Fibroblast of mammary gland (primary cell): ENCODE data around the gene TMPRSS11A.

Experiments used
- DNase-seq: peaks from one replicate; pipeline ENCODE4 v3.0.0-alpha.2; 2010; ENCODE audit warnings: low read depth
- H3K4me3 ChIP-seq: 2 replicates; pipeline ENCODE4 v1.5.1; 2011; ENCODE audit warnings: low read depth, mild to moderate bottlenecking, low read length, moderate library complexity; ENCODE audit not compliant: control insufficient read depth
- CTCF ChIP-seq: conservative IDR thresholded peaks from 2 replicates; pipeline ENCODE4 v1.5.1; 2011; ENCODE audit warnings: low read depth, low read length, inconsistent platforms; ENCODE audit not compliant: control insufficient read depth, insufficient read depth

Gene TMPRSS11A

GRCh38 chr4:67909905-67910584 is 53.2 kb downstream of the TMPRSS11A start:
- DNase-seq: peak; percentile 43
- peak; percentile 63 for TF ChIP-seq CTCF
- no peak overlapping the region for H3K4me3 ChIP-seq

GRCh38 chr4:67907650-67908049 is 55.6 kb downstream of the TMPRSS11A start:
- TF ChIP-seq CTCF: no peak
- H3K4me3 ChIP-seq: no peak overlapping the region
- no peak for DNase-seq

GRCh38 chr4:67899096-67899495 is 64.2 kb downstream of the TMPRSS11A start:
- no peak for TF ChIP-seq CTCF
- no peak for DNase-seq

DNA sequence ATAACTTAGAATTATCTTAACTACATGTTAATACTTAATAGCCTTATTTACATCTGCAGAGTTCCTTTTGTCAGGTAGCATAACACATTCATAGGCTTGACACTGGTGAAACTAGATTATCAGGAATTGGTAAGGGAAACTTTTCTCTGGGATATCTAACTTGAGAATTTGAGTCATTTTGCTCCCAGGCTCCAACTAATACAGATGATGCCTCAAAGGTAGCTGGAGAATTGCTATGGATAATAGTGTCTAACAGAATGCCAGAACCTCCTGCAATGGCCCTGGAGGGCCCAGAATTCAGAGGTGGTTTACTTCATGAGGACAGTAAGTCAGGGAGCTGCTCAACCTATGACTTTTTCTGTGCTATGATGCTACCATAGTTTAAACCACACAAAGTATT is 65.6 kb downstream of the TMPRSS11A start:
- no peak overlapping the region for H3K4me3 ChIP-seq
- DNase-seq: no peak
- TF ChIP-seq CTCF: no peak

More at GRCh38 chr4:67899096-67899495, 64.2 kb downstream of the TMPRSS11A start:
- no peak overlapping the region for H3K4me3 ChIP-seq

DNA sequence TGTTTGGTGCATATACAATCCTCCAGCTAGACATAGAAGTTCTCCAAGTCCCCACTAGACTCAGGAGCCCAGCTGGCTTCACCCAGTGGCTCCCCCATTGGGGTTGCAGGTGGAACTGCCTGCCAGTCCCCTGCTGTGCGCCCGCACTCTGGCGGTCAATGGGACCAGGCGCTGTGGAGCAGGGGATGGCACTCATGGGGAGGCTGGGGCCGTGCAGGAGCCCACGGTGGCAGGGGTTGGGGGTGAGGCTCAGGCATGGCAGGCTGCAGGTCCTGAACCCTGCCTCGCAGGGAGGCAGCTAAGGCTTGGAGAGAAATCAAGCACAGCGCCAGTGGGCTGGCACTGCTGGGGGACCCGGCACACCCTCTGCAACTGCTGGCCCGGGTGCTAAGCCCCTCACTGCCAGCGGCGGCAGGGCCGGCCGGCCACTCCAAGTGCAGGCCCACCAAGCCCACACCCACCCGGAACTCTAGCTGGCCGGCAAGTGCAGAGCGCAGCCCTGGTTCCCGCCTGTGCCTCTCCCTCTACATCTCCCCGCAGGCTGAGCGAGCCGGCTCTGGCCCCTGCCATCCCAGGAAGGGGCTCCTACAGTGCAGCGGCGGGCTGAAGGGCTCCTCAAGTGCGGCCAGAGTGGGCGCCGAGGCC is 66.8 kb downstream of the TMPRSS11A start:
- H3K4me3 ChIP-seq: no peak overlapping the region
- TF ChIP-seq CTCF: no peak
- no peak for DNase-seq

- H3K4me3 ChIP-seq: no peak overlapping the region
- DNase-seq: no peak
- TF ChIP-seq CTCF: no peak
Measured at GRCh38 chr4:67894659-67895058, 68.6 kb downstream of the TMPRSS11A start.
